ENCODE measurements around the gene TGFBR3.
"Not testable (repeated sequence)": the region's sequence is repeated elsewhere in the genome, so short reads cannot be mapped to it uniquely, and the experiment has no call there.

The TGFBR3 gene

GRCh38 chr1:91853397-91853796 is 32.6 kb downstream of the TGFBR3 start:
- no peak overlapping the region for H3K4me3 ChIP-seq (replicated peaks; ENCODE audit: low read depth, low read length)
- TF ChIP-seq CTCF (IDR thresholded peaks at IDR 0.05; ENCODE audit: low read depth, low read length, missing control alignments), result no peak
- no peak for DNase-seq (ENCODE audit: extremely low read depth, low read depth)

- DNase-seq (ENCODE audit: extremely low read depth, low read depth), result not testable (repeated sequence)
These were observed 33.9 kb downstream of the TGFBR3 start for GRCh38 chr1:91852011-91852410.

GRCh38 chr1:91851130-91852010 is 34.6 kb downstream of the TGFBR3 start:
- DNase-seq (ENCODE audit: extremely low read depth, low read depth), result peak; percentile 90

More at GRCh38 chr1:91852011-91852410, 33.9 kb downstream of the TGFBR3 start:
- H3K4me3 ChIP-seq (replicated peaks; ENCODE audit: low read depth, low read length), result not testable (repeated sequence)

GRCh38 chr1:91850708-91851107 is 35.2 kb downstream of the TGFBR3 start:
- H3K4me3 ChIP-seq (replicated peaks; ENCODE audit: low read depth, low read length), result no peak overlapping the region
- TF ChIP-seq CTCF (IDR thresholded peaks at IDR 0.05; ENCODE audit: low read depth, low read length, missing control alignments), result no peak
- DNase-seq (ENCODE audit: extremely low read depth, low read depth), result no peak

More at GRCh38 chr1:91851130-91852010, 34.6 kb downstream of the TGFBR3 start:
- no peak overlapping the region for H3K4me3 ChIP-seq (replicated peaks; ENCODE audit: low read depth, low read length)
- no peak for TF ChIP-seq CTCF (IDR thresholded peaks at IDR 0.05; ENCODE audit: low read depth, low read length, missing control alignments)

- H3K4me3 ChIP-seq (replicated peaks; ENCODE audit: low read depth, low read length), result no peak overlapping the region
- no peak for DNase-seq (ENCODE audit: extremely low read depth, low read depth)
- TF ChIP-seq CTCF (IDR thresholded peaks at IDR 0.05; ENCODE audit: low read depth, low read length, missing control alignments), result no peak
These were observed 38.1 kb downstream of the TGFBR3 start for GRCh38 chr1:91847851-91848250.

GRCh38 chr1:91846639-91847013 is 39.3 kb downstream of the TGFBR3 start:
- no peak for DNase-seq (ENCODE audit: extremely low read depth, low read depth)
- TF ChIP-seq CTCF (IDR thresholded peaks at IDR 0.05; ENCODE audit: low read depth, low read length, missing control alignments), result no peak

GRCh38 chr1:91846007-91846638 is 39.8 kb downstream of the TGFBR3 start:
- no peak for TF ChIP-seq CTCF (IDR thresholded peaks at IDR 0.05; ENCODE audit: low read depth, low read length, missing control alignments)
- peak; percentile 57 for DNase-seq (ENCODE audit: extremely low read depth, low read depth)
- H3K4me3 ChIP-seq (replicated peaks; ENCODE audit: low read depth, low read length), result no peak overlapping the region

More at GRCh38 chr1:91846639-91847013, 39.3 kb downstream of the TGFBR3 start:
- H3K4me3 ChIP-seq (replicated peaks; ENCODE audit: low read depth, low read length), result no peak overlapping the region
